ENCODE results near the gene SHC3.
A peak's percentile ranks its signal among the peaks of the same experiment; 100 is the strongest.

Gene SHC3

GRCh38 chr9:89185980-89186379, 7.4 kb upstream of the SHC3 start:
- TF ChIP-seq ZFX (IDR thresholded peaks at IDR 0.05; ENCODE audit: borderline replicate concordance) (no peak), CTCF (IDR thresholded peaks at IDR 0.05) (no peak)
- no peak overlapping the region for H3K27ac ChIP-seq

GRCh38 chr9:89183146-89183545, 4.5 kb upstream of the SHC3 start:
- TF ChIP-seq ZFX (IDR thresholded peaks at IDR 0.05; ENCODE audit: borderline replicate concordance): no peak
- no peak for TF ChIP-seq CTCF (IDR thresholded peaks at IDR 0.05)
- no peak overlapping the region for H3K27ac ChIP-seq

- TF ChIP-seq ZFX (IDR thresholded peaks at IDR 0.05; ENCODE audit: borderline replicate concordance): no peak
- no peak for TF ChIP-seq CTCF (IDR thresholded peaks at IDR 0.05)
- no peak overlapping the region for H3K27ac ChIP-seq
Observed at GRCh38 chr9:89182369-89182768, 3.8 kb upstream of the SHC3 start.

- no peak for TF ChIP-seq CTCF (IDR thresholded peaks at IDR 0.05)
- no peak for TF ChIP-seq ZFX (IDR thresholded peaks at IDR 0.05; ENCODE audit: borderline replicate concordance)
- H3K27ac ChIP-seq: peak overlapping the region; percentile 92
Observed at GRCh38 chr9:89179895-89180734, 1.5 kb upstream of the SHC3 start.

- H3K27ac ChIP-seq: peak overlapping the region; percentile 92
- TF ChIP-seq ZFX (IDR thresholded peaks at IDR 0.05; ENCODE audit: borderline replicate concordance) (no peak), CTCF (IDR thresholded peaks at IDR 0.05) (no peak)
Observed at GRCh38 chr9:89179540-89179894, 899 bp upstream of the SHC3 start.

GRCh38 chr9:89178830-89179539, 367 bp upstream of the SHC3 start:
- TF ChIP-seq ZFX (IDR thresholded peaks at IDR 0.05; ENCODE audit: borderline replicate concordance) (no peak), CTCF (IDR thresholded peaks at IDR 0.05) (no peak)

More at GRCh38 chr9:89178830-89179539, 367 bp upstream of the SHC3 start:
- H3K27ac ChIP-seq: peak overlapping the region; percentile 92

Measured in 22Rv1 (cell line).